Muscle layer of colon (tissue), 2 donors: ENCODE measurements around the gene ABCA4.

Source experiments
- H3K27ac ChIP-seq: one replicate; pipeline ENCODE4 v1.7.0; 2013; ENCODE audit warnings: low read depth, mild to moderate bottlenecking, low read length, moderate library complexity
- H3K27me3 ChIP-seq, 2 donors: one replicate each; pipeline ENCODE4 v1.7.0; 2013; ENCODE audit warnings: low read length in 2 of 2, mild to moderate bottlenecking in 2 of 2; ENCODE audit not compliant: insufficient read depth in 2 of 2, control insufficient read depth in 1 of 2
- H3K36me3 ChIP-seq: one replicate; pipeline ENCODE4 v1.7.0; 2013; ENCODE audit warnings: mild to moderate bottlenecking, low read length; ENCODE audit not compliant: insufficient read depth
- H3K4me1 ChIP-seq: one replicate; pipeline ENCODE4 v1.7.0; 2013; ENCODE audit warnings: mild to moderate bottlenecking, low read length; ENCODE audit not compliant: insufficient read depth
- H3K4me3 ChIP-seq, 2 donors: one replicate each; pipeline ENCODE4 v1.7.0; 2013; ENCODE audit warnings: low read length in 2 of 2, low read depth in 1 of 2, mild to moderate bottlenecking in 1 of 2, moderate library complexity in 1 of 2
- H3K9ac ChIP-seq: one replicate; pipeline ENCODE4 v1.7.0; 2013; ENCODE audit warnings: low read length
- H3K9me3 ChIP-seq: one replicate; pipeline ENCODE4 v1.7.0; 2013; ENCODE audit warnings: mild to moderate bottlenecking, low read length
- donor health status: abdominal sarcoma.
- donor health status: Adenocarcinoma of cecum.

ABCA4 gene

DNA sequence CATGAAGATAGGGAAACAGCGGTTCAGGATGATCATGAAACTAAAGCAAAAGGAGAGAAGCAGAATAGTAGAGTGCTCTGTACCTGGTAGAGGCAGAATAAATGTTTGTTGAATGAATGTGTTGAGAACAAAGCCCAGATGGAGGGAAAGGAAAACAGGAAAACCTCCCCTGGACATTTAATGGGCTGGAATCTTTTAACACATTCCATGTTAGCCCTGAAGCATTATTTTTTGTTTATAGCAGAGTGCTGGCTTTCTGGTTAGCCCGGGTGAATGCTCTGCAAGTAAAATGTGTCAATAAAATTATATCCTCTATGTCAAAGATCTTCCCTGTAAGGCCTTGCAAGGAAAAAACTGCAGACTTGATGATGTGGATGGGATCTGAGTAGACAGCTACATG, 60.2 kb downstream of the ABCA4 start:
- Histone ChIP-seq H3K9me3 (no peaks in the 10 kb centered on the region), H3K4me1 (peaks cover 20% of the 10 kb centered on the region), H3K4me3 (no peak overlapping the region), H3K36me3 (no peaks in the 10 kb centered on the region), H3K27ac (no peak overlapping the region), H3K27me3 (no peaks in the 10 kb centered on the region), H3K9ac (no peak overlapping the region)

DNA sequence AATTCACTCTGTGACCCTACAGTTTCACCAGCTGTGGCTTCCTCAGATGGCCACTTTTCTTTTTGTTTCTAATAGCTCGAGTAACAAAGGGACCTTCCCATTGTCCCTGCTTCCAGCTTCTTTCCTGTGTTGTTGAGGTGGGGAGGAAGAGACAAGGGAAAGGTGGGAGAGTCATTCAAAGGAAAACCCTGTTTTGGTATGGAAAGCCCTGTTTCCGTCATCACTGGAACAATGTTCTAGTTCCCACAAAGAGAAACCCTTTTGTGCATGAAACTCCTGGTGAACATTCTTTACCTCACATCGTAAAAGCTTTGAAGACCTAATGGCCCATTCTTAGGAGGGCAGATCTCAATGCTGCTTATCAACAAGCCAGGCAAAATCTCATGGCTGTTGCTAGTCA, 62.2 kb downstream of the ABCA4 start:
- no peak overlapping the region for H3K9ac ChIP-seq
- H3K27ac ChIP-seq = no peak overlapping the region
- H3K36me3 ChIP-seq = no peaks in the 10 kb centered on the region

GRCh38 chr1:94056996-94057395, 64.0 kb downstream of the ABCA4 start:
- H3K4me1 ChIP-seq = peaks cover 5% of the 10 kb centered on the region
- no peak overlapping the region for H3K27ac ChIP-seq
- no peaks in the 10 kb centered on the region for H3K36me3 ChIP-seq
- no peaks in the 10 kb centered on the region for H3K27me3 ChIP-seq
- no peak overlapping the region for H3K9ac ChIP-seq
- H3K9me3 ChIP-seq = no peaks in the 10 kb centered on the region
- no peak overlapping the region for H3K4me3 ChIP-seq

More for the DNA sequence above, 62.2 kb downstream of the ABCA4 start:
- no peak overlapping the region for H3K4me3 ChIP-seq
- no peaks in the 10 kb centered on the region for H3K27me3 ChIP-seq
- H3K4me1 ChIP-seq = peaks cover 13% of the 10 kb centered on the region
- H3K9me3 ChIP-seq = no peaks in the 10 kb centered on the region

GRCh38 chr1:94056171-94056570, 64.8 kb downstream of the ABCA4 start:
- Histone ChIP-seq H3K4me3 (no peak overlapping the region), H3K27ac (no peak overlapping the region), H3K9ac (no peak overlapping the region), H3K36me3 (no peaks in the 10 kb centered on the region), H3K9me3 (no peaks in the 10 kb centered on the region), H3K4me1 (no peaks in the 10 kb centered on the region), H3K27me3 (no peaks in the 10 kb centered on the region)

DNA sequence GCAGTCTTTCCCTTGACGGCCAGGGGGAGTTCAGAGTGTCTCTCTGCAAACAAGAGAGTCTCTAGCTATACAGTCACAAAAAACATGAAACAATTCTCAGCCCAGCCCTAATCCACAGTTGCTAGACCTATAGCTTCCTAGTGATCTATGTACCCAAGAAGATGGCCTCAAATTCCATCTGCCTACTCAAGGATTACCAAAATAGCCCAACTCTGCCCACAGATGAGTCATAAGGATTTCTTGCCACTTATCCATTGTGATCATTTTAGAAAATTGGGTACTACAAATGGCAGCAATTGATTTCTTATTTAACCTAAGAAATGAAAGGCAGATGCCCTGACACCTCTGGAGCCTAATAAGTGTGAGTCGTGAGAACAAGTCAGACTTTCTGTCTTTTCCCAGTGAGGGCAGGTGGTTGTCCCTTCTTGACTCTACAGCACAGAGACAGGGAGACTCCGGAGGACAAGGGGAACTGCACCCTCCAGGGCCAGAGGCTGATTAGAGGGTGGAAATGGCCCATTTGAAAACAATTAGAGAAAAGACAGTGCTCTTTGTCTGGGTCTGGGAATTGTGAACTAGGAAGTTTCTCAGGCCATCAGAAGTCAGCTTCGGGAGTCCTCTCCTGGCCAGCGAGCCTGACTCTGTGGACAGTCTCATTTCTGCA, 65.4 kb downstream of the ABCA4 start:
- Histone ChIP-seq H3K9ac (no peak overlapping the region), H3K9me3 (no peaks in the 10 kb centered on the region), H3K27me3 (no peaks in the 10 kb centered on the region), H3K36me3 (no peaks in the 10 kb centered on the region), H3K4me1 (no peaks in the 10 kb centered on the region), H3K27ac (no peak overlapping the region), H3K4me3 (no peak overlapping the region)

GRCh38 chr1:94050675-94051074, 70.3 kb downstream of the ABCA4 start:
- H3K36me3 ChIP-seq = no peaks in the 10 kb centered on the region
- no peak overlapping the region for H3K4me3 ChIP-seq
- no peaks in the 10 kb centered on the region for H3K9me3 ChIP-seq
- no peaks in the 10 kb centered on the region for H3K27me3 ChIP-seq
- H3K27ac ChIP-seq = no peak overlapping the region
- H3K9ac ChIP-seq = no peak overlapping the region
- H3K4me1 ChIP-seq = no peaks in the 10 kb centered on the region

DNA sequence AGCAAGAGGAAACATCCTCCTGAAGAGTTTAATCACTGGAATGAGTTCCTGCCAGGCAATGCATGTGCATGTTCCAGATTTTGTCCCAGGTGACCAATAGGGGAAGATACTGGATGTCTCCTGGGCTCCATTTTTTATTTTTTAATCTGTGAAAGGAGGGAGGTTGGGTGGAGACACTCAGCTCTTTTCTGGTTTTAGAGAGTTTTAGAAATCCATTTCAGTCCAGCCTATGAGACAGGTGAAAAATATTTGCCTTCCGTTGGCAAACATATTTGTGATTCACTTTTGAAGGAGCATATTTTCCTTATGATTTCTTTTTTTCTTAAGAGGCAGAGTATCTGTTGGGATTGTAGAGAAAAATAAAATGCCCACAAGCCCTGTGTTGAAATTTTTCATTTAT, 70.7 kb downstream of the ABCA4 start:
- H3K27ac ChIP-seq = no peak overlapping the region
- no peaks in the 10 kb centered on the region for H3K9me3 ChIP-seq
- no peak overlapping the region for H3K9ac ChIP-seq
- no peaks in the 10 kb centered on the region for H3K27me3 ChIP-seq
- H3K36me3 ChIP-seq = no peaks in the 10 kb centered on the region
- no peaks in the 10 kb centered on the region for H3K4me1 ChIP-seq
- no peak overlapping the region for H3K4me3 ChIP-seq

GRCh38 chr1:94049791-94050190, 71.2 kb downstream of the ABCA4 start:
- Histone ChIP-seq H3K27me3 (no peaks in the 10 kb centered on the region), H3K36me3 (no peaks in the 10 kb centered on the region), H3K27ac (no peak overlapping the region)

GRCh38 chr1:94048413-94049164, 72.4 kb downstream of the ABCA4 start:
- Histone ChIP-seq H3K4me1 (peaks cover 9% of the 10 kb centered on the region), H3K9ac (no peak overlapping the region), H3K9me3 (no peaks in the 10 kb centered on the region), H3K27me3 (no peaks in the 10 kb centered on the region), H3K36me3 (no peaks in the 10 kb centered on the region), H3K27ac (no peak overlapping the region), H3K4me3 (no peak overlapping the region)

More at GRCh38 chr1:94049791-94050190, 71.2 kb downstream of the ABCA4 start:
- H3K4me1 ChIP-seq = peaks cover 2% of the 10 kb centered on the region
- H3K4me3 ChIP-seq = no peak overlapping the region
- no peaks in the 10 kb centered on the region for H3K9me3 ChIP-seq
- H3K9ac ChIP-seq = no peak overlapping the region

- no peaks in the 10 kb centered on the region for H3K27me3 ChIP-seq
- H3K4me3 ChIP-seq = no peak overlapping the region
- H3K9ac ChIP-seq = no peak overlapping the region
- H3K4me1 ChIP-seq = peaks cover 9% of the 10 kb centered on the region
- H3K9me3 ChIP-seq = no peaks in the 10 kb centered on the region
- no peaks in the 10 kb centered on the region for H3K36me3 ChIP-seq
- no peak overlapping the region for H3K27ac ChIP-seq
Observed at GRCh38 chr1:94047949-94048348, 73.0 kb downstream of the ABCA4 start.

DNA sequence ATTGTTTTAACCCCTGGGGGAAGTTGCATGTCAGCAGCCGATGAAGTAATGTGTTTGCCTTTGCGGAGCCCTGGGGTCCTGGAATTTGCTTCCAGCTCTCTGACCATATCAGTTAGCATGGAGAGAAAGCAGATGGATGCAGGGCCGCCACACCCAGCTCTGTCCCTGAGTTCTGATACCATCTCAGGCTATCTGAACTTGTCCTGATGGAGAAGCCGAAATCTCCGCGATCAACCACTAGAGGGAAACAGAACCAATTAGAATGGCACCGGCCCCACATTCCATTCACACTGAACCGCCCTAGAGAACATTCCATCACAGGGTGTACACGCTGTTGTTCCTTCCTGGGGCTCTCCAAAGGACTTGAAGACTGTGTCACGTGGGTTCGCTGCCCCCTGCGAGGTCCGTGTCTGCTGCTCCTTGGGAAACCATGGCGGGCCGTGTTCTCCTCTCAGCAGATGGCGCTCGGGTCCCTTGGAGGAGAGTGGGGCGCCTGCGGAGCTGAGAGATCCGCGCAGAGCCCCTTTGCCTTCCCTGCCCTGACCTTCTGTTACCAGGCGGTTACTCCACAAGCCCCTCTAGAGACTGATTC, 75.4 kb downstream of the ABCA4 start:
- Histone ChIP-seq H3K4me3 (peak overlapping the region; percentile 16 to 50), H3K9ac (no peak overlapping the region), H3K9me3 (no peaks in the 10 kb centered on the region), H3K4me1 (peaks cover 9% of the 10 kb centered on the region), H3K27me3 (no peaks in the 10 kb centered on the region), H3K36me3 (no peaks in the 10 kb centered on the region), H3K27ac (no peak overlapping the region)
